Endothelial cell of hepatic sinusoid (primary cell): ENCODE data around the gene MAK.
"Not testable (repeated sequence)": the region's sequence is repeated elsewhere in the genome, so short reads cannot be mapped to it uniquely, and the experiment has no call there.

Source experiments
- in situ Hi-C: cut with HindIII; loops from 2 replicates; pipeline ENCODE4 v1.10.0; 2017; ENCODE audit warnings: low sequenced_read_pairs

MAK gene, protein sequence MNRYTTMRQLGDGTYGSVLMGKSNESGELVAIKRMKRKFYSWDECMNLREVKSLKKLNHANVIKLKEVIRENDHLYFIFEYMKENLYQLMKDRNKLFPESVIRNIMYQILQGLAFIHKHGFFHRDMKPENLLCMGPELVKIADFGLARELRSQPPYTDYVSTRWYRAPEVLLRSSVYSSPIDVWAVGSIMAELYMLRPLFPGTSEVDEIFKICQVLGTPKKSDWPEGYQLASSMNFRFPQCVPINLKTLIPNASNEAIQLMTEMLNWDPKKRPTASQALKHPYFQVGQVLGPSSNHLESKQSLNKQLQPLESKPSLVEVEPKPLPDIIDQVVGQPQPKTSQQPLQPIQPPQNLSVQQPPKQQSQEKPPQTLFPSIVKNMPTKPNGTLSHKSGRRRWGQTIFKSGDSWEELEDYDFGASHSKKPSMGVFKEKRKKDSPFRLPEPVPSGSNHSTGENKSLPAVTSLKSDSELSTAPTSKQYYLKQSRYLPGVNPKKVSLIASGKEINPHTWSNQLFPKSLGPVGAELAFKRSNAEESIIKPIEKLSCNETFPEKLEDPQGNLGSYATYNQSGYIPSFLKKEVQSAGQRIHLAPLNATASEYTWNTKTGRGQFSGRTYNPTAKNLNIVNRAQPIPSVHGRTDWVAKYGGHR

DNA sequence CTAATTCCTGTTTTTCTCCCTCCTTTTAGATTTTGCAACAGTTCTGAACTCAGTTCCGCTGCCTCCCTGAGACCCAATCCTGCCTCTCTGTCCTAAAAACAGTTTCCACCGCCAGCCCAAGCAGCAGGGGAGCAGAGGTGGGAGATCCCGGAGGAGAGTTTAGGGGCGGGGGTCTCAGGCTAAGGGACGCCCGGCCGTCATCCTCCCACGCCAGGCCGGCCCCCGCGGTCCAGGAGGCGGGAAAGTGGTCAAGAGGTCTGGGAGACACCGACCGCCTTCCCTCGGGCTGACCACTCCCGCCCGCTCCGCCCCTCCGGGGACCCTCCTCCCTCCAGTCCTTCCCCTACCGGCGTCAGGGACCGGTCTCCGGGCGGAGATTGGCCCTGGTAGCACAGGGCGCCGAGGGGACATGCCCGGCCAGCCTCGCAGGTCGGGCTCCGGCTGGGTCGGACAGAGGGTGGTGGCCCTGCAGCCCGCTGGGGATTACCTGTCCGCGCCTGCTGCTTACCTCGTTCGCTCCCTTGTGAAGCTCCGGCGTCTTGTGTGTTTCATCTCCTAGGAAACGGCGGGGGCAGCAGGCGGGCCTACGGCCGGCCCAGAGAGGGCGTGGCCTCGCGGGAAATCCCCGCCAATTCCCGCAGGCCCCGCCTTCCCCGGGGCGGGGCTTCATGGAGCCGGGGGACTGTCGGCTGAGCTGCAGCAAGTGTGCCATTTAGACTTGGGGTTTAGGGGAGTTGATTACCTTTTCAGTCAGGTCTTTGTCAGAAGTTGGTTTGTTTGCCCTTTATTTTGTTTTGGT lies at the start of gene MAK:
MAK (minus strand) TSS at position 545 of the 799 bp plus-strand sequence. CDS start 7,891 bp downstream, outside the sequence.
- in situ Hi-C loops: no loop called here

DNA sequence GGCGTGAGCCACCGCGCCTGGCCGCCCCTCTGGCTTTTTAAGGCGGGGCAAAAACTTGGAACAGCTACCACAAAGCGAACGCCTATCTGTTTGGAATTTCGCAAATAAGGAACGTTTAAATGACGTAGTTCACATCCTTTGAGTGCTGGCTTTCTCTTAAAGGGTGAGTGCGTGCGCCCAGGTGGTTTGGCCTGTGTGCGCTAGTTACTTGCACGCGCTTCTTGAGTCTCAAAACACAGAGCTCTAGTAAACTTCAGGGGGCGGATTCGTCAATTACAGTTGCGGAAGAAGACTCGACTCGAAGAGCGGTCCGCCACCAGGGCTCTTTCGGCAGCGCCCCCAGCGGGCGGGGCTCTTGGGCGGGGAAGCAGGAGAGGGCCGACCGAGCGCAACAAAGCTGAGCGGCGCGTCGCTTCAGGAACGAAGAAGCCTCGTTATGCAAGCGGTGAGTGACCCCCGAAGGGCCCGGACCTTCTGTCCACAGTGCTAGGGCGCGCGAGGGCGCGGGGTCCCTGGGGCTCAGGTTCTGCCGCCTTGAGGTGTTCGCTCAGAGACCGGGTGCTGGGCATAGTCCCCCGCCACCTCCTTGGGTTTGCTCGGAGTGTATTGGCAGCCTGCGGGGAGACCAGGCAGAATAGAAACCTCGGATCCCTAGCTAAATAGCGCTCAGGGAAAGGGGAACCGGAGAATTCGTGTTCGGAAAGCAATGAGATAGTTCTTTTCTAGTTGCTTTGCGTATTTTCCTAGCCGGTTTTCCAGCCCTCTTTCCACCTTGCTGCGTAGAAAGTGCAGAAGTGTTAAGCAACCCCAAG lies 48.6 kb upstream of the MAK start, which contains the start of gene SYCP2L:
SYCP2L (plus strand) TSS at position 362 of the 812 bp plus-strand sequence; CDS start at position 437, 75 bp downstream.
- in situ Hi-C loops: no loop called here

DNA sequence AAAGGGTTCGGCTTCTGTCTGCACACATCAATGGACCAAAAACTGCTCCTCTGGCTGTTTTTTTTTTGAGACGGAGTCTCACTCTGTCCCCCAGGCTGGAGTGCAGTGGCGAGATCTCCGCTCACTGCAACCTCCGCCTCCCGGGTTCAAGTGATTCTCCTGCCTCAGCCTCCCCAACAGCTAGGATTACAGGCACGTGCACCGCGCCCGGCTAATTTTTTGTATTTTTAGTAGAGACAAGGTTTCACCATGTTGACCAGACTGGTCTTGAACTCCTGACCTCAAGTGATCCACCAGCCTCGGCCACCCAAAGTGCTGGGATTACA lies 48.0 kb upstream of the MAK start:
- in situ Hi-C loops: not testable (repeated sequence)

DNA sequence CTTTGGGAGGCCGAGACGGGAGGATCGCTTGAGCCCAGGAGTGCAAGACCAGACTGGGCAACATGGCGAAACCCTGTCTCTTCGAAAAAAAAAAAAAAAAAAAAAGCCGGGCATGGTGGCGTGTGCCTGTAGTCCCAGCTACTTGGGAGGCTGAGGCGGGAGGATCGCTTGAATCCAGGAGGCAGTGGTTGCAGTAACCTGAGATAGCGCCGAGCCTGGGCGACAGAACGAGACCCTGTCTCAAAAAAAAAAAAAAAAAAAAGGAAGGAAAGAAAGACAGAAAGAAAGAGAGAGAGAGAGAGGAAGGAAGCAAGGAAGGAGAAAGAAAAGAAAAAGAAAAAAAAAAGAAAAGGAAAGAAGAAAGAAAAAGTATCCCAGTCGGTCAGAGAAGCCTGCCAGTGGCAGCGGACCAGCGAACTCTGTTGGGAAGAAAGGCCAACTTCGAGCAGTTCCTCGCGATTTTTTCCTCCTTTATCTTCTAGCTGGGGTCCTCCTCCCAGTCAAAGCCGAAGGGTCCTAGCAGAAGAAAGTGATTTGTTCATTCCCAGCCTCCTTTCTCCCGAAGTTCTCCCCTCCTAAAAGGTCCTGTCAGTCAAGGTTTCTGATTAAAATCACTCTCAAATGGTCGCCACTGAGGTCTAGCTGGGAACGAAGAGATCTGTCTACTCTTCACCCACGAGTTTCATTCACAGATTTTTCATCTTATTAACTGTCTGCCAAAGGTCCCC lies 46.1 kb upstream of the MAK start:
- in situ Hi-C loops: no loop called here

DNA sequence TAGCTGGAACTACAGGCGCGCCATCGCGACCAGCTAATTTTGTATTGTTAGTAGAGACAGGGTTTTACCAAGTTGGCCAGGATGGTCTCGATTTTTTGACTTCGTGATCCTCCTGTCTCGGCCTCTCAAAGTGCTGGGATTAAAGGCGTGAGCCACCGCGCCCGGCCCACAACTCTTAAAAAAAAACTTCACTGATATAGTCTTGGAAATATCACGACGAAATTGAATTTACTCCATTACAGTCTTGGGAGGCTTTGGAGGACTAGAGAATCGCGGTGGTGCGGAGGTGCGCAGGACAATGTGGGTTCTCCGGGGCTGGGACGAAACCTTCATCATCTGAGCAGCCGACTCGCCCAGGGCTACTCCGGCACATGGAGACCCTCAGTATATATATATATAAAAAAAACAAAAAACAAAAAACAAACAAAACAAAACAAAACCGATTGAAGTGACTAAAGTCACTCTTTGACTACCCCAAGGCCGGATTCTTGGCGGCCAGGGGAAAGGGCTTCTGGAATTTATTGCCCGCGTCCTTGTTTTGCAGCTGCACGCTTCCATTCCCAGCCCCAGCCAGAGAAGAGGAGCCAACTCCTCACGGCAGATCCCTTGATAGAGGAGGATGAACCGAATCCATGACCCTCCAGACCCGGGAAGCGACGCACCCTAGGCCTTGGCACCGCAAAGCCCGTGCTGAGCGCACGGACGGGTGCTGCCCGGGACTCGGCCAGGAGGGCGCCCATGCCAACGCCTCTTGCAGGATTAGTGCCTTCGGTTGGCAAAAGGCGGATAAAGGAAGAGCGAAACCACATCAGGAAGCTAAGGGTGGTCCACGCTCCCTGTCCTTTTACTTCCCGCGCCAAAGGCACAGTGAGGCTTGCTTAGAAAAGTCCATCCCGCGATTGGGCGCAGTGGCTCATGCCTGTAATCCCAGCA lies 45.2 kb upstream of the MAK start:
- in situ Hi-C loops: no loop called here

DNA sequence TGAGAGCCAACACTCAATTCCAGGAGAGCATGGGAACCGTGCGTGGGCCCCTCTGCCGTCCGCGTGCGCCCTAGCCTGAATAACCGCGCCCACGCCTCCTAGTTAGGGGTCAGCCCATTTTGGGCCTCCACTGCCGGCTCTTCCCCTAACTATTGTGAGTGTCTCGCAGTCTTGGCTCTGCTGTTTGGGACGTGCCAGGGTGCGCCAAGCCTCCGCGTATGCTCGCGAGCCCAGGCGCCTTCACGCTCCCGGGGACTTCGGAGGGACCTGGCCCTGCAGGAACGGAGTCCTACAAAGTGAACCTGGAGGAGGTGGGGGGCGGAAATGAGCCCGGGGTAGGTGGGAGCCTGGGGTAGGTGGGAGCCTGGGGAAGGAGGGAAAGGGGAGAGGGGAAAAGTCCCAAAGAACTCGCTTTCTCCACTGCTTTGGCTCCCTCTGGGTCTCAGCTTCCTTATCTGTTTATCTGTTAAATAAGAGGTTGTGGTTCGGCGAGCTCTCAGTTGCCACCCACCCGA lies 44.4 kb upstream of the MAK start:
- in situ Hi-C loops: no loop called here

DNA sequence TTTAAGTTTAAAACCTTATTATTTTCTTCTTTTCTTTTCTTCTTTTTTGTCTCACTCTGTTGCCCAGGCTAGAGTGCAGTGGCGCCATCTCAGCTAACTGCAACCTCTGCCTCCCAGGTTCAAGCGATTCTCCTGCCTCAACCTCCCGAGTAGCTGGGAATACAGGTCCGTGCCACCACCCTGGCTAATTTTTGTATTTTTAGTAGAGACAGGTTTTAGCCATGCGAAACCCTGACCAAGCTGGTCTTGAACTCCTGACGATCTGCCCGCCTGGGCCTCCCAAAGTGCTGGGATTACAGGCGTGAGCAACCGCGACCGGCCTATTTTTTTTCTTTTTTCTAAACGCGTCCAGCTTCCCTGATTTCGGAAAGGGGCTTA lies 43.9 kb upstream of the MAK start:
- in situ Hi-C loops: not testable (repeated sequence)

DNA sequence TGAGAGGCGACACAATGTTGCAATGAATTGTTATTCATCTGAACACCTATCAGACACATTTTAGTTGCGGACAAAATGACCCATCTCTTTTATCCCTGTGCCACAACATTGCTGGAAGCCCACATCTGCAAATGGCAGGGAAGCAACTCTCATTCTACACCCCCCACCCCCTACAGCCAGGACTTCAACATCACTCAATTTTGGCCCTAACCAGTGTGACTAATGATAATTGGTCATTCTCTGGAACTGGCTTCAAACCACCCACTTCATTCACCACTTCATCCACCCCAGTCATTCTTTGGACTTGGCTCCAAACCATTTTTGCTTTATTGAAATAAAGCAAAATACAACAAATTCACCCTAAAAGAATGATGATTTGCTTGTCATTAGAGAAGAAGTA lies 42.0 kb upstream of the MAK start:
- in situ Hi-C loops: no loop called here

DNA sequence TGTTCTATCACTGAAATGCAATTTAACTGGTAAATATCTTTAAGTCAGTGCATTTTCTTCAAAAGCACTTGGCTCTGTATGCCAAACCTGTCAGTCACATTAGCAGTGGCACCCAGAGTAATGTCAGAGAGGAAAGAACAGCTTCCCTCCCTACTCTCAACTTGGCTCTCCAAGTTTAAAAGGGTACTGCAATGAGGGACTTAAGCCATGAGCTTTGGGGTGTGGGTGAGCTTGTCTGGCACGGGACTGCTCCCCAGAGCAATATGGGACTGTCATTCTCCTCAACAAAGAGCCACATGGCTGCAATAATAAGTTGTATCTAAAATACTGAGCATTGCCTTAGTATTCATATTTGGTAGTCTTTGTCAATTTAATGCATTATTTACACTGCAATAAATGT lies 39.5 kb upstream of the MAK start:
- in situ Hi-C loops: no loop called here

DNA sequence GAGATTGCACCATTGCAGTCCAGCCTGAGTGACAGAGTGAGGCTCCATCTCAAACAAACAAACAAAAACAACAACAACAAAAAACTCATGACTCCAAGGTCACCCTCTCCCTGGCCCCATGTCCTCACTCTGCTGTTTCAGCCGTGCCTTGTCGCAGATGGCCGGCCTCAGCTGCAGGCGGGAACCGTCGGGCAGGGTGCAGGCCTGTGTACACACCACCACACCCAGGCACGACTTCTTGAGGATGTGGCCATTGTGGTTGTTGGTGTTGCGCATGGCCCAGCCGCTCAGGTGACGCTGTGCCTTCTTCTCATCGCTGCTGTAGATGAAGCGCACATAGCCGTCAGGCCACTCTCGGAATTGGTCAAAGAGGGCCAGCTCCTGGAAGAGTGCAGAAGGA lies 38.7 kb upstream of the MAK start:
- in situ Hi-C loops: no loop called here

DNA sequence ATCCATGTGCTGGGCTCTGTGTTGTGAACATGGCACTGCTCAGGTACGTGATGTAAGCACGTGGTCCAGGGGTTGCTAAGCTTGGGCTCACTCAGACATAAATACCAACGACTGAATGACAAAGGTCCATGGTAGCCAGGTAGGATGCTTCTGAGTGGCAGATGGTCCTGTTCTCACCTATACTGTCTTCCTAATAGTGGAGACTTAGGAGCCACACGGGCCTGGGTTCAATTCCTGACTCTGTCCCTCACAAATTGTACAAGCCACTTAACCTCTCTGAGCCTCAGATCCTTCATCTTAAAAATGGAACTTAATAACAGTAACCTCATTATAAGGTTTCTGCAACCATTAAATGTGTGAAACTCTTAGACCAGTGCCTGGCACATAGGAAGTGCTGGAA lies 36.7 kb upstream of the MAK start:
- in situ Hi-C loops: no loop called here

DNA sequence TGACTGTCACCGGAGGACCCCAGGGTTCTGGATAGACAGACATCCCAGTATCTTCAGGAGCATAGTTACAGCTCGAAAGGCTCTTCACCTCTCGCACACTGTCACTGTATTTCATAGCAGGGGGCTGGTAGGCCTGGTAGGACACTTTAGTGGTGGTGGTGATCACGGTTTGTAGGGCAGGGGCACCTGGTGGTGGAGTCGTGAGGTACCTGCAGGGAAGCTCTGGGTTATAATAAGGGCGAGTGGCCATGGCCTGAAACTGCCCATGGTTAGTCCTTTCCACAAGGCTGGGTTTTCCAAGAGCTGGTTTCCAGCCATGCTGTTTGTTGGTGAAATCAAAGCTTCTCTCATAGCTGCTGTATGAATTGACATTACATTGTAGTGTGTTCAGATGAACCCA lies 35.9 kb upstream of the MAK start:
- in situ Hi-C loops: no loop called here

DNA sequence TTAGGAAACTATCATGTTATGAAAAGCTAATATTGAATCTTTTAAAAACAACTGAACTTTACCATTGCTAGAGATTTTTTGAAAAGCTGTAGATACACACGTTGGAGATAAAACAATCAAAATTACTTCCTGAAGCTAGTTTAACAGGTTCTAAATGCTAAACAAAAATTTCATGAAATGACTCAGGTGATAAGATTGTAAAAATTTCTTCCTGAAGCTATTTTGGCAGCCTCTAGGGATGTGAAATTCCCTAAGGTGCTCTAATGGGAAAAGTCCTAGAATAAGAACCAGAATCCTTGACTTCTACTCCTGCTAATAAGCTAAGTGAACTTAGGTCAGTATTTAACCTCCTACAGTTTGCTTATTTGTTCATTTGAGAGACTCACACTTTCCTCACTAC lies 35.0 kb upstream of the MAK start:
- in situ Hi-C loops: no loop called here

DNA sequence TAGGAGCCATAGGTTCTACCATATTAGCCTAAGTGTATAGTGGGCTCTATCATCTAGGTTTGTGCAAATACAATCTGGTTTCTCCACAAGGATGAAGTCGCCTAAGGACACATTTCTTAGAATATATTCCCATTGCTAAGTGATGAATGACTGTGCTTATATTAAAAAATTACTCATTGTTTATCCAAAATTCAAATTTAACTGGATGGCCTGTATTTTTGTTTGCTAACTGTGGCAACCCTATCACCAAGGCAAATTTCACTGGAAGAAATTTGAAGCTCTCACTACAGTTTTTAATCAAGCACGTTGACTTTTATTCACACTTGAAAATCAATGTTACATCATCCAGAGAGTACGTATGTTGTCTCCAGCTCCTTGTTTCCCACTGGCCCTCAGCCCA lies 29.6 kb upstream of the MAK start:
- in situ Hi-C loops: no loop called here

DNA sequence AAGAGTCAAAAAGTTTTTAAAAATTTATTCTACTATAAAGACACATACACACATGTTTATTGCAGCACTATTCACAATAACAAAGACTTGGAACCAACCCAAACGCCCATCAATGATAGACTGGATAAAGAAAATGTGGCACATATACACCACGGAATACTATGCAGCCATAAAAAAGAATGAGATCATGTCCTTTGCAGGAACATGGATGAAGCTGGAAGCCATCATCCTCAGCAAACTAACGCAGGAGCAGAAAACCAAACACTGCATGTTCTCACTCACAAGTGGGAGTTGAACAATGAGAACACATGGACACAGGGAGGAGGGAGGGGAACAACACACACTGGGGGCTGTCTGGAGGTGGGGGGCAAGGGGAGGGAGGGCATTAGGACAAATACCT lies 28.4 kb upstream of the MAK start:
- in situ Hi-C loops: not testable (repeated sequence)

DNA sequence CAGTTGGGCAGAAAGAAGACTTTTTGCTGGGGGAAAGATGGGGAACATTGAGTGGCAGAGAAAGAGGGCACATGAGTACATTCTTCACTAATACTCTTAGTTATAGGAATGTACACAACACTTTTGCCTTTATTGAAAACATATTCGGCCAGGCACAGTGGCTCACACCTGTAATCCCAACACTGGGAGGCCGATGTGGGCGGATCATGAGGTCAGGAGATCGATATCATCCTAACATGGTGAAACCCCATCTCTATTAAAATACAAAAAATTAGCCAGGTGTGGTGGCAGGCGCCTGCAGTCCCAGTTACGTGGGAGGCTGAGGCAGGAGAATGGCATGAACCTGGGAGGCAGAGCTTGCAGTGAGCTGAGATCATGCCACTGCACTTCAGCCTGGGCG lies 24.7 kb upstream of the MAK start:
- in situ Hi-C loops: not testable (repeated sequence)

DNA sequence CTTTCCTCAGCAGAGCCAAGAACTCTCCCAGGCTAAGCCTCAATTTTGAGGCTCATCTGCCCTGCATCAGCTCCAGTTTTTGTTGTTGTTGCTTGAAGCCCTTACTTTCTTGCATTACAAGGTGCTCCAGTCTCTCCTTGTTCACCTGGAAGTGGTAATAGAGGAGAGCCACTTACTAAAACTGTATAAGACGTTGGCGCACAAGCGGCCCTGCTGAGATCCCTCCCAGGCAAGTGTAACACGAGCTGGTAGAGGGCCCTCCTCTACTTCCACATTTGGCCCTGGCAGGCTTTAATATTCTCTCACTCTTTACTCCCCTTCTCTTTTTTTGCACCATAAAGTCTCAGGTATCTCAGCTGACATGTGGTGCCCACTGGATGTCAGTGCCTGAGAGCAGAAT lies 24.0 kb upstream of the MAK start:
- in situ Hi-C loops: no loop called here

DNA sequence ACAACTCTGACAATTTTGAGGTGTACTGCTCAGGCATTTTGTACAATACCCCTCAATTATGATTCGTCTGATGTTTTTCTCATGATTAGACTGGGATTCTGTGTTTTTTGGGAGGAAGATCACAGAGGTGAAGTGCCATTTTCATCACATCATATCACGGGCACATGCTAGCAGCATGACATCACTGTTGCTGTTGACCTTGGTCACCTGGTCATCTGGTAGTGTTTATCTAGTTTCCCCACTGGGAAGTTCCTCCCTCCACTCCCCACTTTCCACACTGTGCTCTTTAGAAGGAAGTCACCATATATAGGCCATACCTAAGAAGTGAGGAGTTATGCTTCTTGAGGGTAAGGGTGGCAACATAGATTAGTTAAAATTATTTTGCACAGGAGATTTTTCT lies 22.7 kb upstream of the MAK start:
- in situ Hi-C loops: no loop called here

DNA sequence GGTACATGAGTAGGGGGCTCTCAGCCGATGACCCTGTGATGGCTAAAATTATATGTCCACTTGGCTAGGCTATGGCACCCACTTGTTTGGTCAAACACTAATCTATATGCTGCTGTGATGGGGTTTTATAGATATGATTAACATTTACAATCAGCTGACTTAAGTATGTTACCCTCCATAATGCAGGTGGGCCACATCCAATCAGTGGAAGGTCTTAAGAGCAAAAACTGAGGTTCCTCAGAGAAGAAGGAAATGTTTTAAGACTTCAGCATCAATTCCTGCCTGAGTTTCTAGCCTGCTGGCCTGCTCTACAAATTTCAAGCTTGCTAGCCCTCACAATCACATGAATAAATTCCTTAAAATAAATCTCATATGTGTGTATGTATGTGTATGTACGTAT lies 18.9 kb upstream of the MAK start:
- in situ Hi-C loops: no loop called here
